GM12891 (cell line): ENCODE results near the gene TM4SF18.
"Not testable (repeated sequence)": the region's sequence is repeated elsewhere in the genome, so short reads cannot be mapped to it uniquely, and the experiment has no call there.

ENCODE experiments used
- PAX5 ChIP-seq: IDR thresholded peaks from 2 replicates; pipeline ENCODE4 v1.6.1; 2011; ENCODE audit warnings: low read length, moderate library complexity, mild to moderate bottlenecking; ENCODE audit not compliant: insufficient read depth, severe bottlenecking
- POLR2A ChIP-seq: IDR thresholded peaks from 2 replicates; pipeline ENCODE4 v1.6.1; 2011; ENCODE audit warnings: low read depth, low read length, control low read depth
- POLR2AphosphoS5 ChIP-seq: IDR thresholded peaks from 2 replicates; pipeline ENCODE4 v1.6.1; 2011; ENCODE audit warnings: low read depth, low read length, control low read depth
- POU2F2 ChIP-seq: IDR thresholded peaks from 2 replicates; pipeline ENCODE4 v1.6.1; 2011; ENCODE audit warnings: low read depth, mild to moderate bottlenecking, control low read depth, low read length, moderate library complexity
- SPI1 ChIP-seq: IDR thresholded peaks from 2 replicates; pipeline ENCODE4 v1.6.1; 2011; ENCODE audit warnings: low read depth, low read length, control low read depth
- TAF1 ChIP-seq: IDR thresholded peaks from 2 replicates; pipeline ENCODE4 v1.6.1; 2011; ENCODE audit warnings: low read depth, low read length, control low read depth

DNA sequence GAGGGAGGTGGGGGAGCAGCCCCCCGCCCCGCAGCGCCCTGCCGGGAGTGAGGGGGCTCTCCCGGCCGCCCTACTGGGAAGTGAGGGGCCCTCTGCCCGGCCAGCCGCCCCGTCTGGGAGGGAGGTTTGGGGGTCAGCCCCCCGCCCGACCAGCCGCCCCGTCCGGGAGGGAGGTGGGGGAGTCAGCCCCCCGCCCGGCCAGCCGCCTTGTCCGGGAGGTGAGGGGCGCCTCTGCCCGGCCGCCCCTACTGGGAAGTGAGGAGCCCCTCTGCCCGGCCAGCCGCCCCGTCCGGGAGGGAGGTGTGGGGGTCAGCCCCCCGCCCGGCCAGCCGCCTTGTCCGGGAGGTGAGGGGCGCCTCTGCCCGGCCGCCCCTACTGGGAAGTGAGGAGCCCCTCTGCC lies 46.8 kb upstream of the TM4SF18 start:
- TF ChIP-seq POLR2A, POU2F2, TAF1, PAX5, POLR2AphosphoS5, SPI1: not testable (repeated sequence)
